ENCODE results near the gene CEP162.
"Not testable (repeated sequence)": the region's sequence is repeated elsewhere in the genome, so short reads cannot be mapped to it uniquely, and the experiment has no call there.

- not testable (repeated sequence) for TF ChIP-seq POLR2AphosphoS5 (IDR thresholded peaks at IDR 0.05; ENCODE audit: low read depth, low read length); CTCF (IDR thresholded peaks at IDR 0.05; ENCODE audit: control extremely low read depth in 1 of 3, insufficient read depth in 1 of 3, low read depth in 1 of 3, low read length in 3 of 3); RFX5 (IDR thresholded peaks at IDR 0.05; ENCODE audit: borderline replicate concordance, low read depth, low read length); CEBPB (IDR thresholded peaks at IDR 0.05; ENCODE audit: low read depth, low read length); RXRA (IDR thresholded peaks at IDR 0.05; ENCODE audit: insufficient read depth, low read depth, low read length); EP300 (IDR thresholded peaks at IDR 0.05; ENCODE audit: borderline replicate concordance in 1 of 2, low read depth in 2 of 2, low read length in 2 of 2); SIX5 (IDR thresholded peaks at IDR 0.05; ENCODE audit: low read depth, low read length)
Measured at GRCh38 chr6:84084705-84085104, 142.7 kb downstream of the CEP162 start.

Data from H1 (cell line).